A549 (cell line): ENCODE measurements around the gene CUX1. TPM values are rescaled to one million over a fixed set of nuclear protein-coding genes. Genes with fewer than 3 reads are reported as not detected.
A peak's percentile ranks its signal among the peaks of the same experiment; 100 is the strongest.

Experiments used
- ATAC-seq, 2 experiments: fragments of 200-7000 bp in 1 of 2; fragments of >200 bp in 1 of 2; cut with Nextera tagmentation in 1 of 2; cut with Tn5 transposase in 1 of 2; 3 replicates each; pipeline versions ENCODE4 v1.8.0 to v1.9.1; 2018 to 2020; ENCODE audit warnings: mild to moderate bottlenecking in 1 of 2, moderate library complexity in 1 of 2
- CTCF ChIA-PET: fragments of 300-600 bp; sonication (Branson Sonifier 250); formaldehyde crosslinking; extraction: SDS; loops from one replicate; lab custom pipeline; 2021; ENCODE audit warnings: antibody characterized with exemption, inconsistent platforms; lab: Yijun Ruan, JAX
- POLR2A ChIA-PET: fragments of 350-600 bp; formaldehyde crosslinking; extraction: SDS; loops from one replicate; lab custom pipeline; 2021; ENCODE audit warnings: antibody characterized with exemption, inconsistent platforms; lab: Yijun Ruan, JAX
- DNase-seq, 2 experiments: peaks; one replicate each; pipeline versions ENCODE4 v3.0.0 to v3.0.0-alpha.2; 2011 to 2016; ENCODE audit warnings: low read depth in 1 of 2, low spot score in 1 of 2
- FAIRE-seq: peaks from 2 replicates; lab custom pipeline; 2011; peaks lifted over from hg19 to GRCh38; lab: Jason Lieb, UNC
- H3K27ac ChIP-seq, 2 experiments: fragments of >200 bp; sonication (Bioruptor Twin); formaldehyde crosslinking; 3 replicates each; pipeline ENCODE4 v1.5.1; 2016 to 2017
- H3K4me1 ChIP-seq: fragments of >200 bp; sonication (Bioruptor Twin); formaldehyde crosslinking; 3 replicates; pipeline ENCODE4 v1.6.1; 2016
- H3K4me2 ChIP-seq: fragments of >200 bp; sonication (Bioruptor Twin); formaldehyde crosslinking; 3 replicates; pipeline ENCODE4 v1.6.1; 2016
- H3K4me3 ChIP-seq: fragments of >200 bp; sonication (Bioruptor Twin); formaldehyde crosslinking; 3 replicates; pipeline ENCODE4 v1.5.1; 2016
- H3K9me3 ChIP-seq: fragments of >200 bp; sonication (Bioruptor Twin); formaldehyde crosslinking; 3 replicates; pipeline ENCODE4 v1.6.1; 2016
- CHD2 ChIP-seq: fragments of 150-350 bp; IDR thresholded peaks from 2 replicates; pipeline ENCODE4 v1.6.1; 2014; ENCODE audit warnings: low read length; ENCODE audit not compliant: partially characterized antibody
- EHF ChIP-seq: fragments of 250-450 bp; sonication (Bioruptor Pico); IDR thresholded peaks from 2 replicates; pipeline ENCODE4 v1.5.0; 2020; ENCODE audit warnings: mild to moderate bottlenecking
- EHMT2 ChIP-seq: fragments of 200-600 bp; sonication (generic); IDR thresholded peaks from 2 replicates; pipeline ENCODE4 v1.6.1; 2016; ENCODE audit warnings: antibody characterized with exemption, low read depth, mild to moderate bottlenecking, moderate library complexity
- FOSB ChIP-seq: fragments of 250-450 bp; sonication (Bioruptor Pico); IDR thresholded peaks from 2 replicates; pipeline ENCODE4 v1.5.0; 2020; ENCODE audit warnings: mild to moderate bottlenecking, moderate library complexity
- HEYL ChIP-seq: fragments of 250-450 bp; sonication (Bioruptor Pico); IDR thresholded peaks from 2 replicates; pipeline ENCODE4 v1.8.0; 2021; ENCODE audit warnings: mild to moderate bottlenecking, moderate library complexity
- JUN ChIP-seq, 2 experiments: fragments of >200 bp; sonication (Bioruptor Twin); formaldehyde crosslinking; IDR thresholded peaks; 2 replicates in 1 of 2; 3 replicates in 1 of 2; pipeline ENCODE4 v1.6.1; 2016 to 2017
- JUNB ChIP-seq: fragments of >200 bp; sonication (Bioruptor Twin); formaldehyde crosslinking; IDR thresholded peaks from 2 replicates; pipeline ENCODE4 v1.6.1; 2016
- MYC ChIP-seq: IDR thresholded peaks from 2 replicates; pipeline ENCODE4 v1.6.1; 2012; ENCODE audit warnings: mild to moderate bottlenecking, inconsistent platforms, low read length, improper control_type of control experiment, borderline replicate concordance
- NFE2L2 ChIP-seq: fragments of 150-350 bp; conservative IDR thresholded peaks from 2 replicates; pipeline ENCODE4 v1.6.1; 2014; ENCODE audit warnings: low read length
- RAD21 ChIP-seq, 2 experiments: fragments of >200 bp in 1 of 2; sonication (Bioruptor Twin) in 1 of 2; formaldehyde crosslinking in 1 of 2; IDR thresholded peaks in 1 of 2; conservative IDR thresholded peaks in 1 of 2; 2 replicates in 1 of 2; 3 replicates in 1 of 2; pipeline ENCODE4 v1.6.1; 2012 to 2018; ENCODE audit warnings: inconsistent platforms in 1 of 2
- RARB ChIP-seq: fragments of 250-450 bp; sonication (Bioruptor Pico); IDR thresholded peaks from 2 replicates; pipeline ENCODE4 v1.8.0; 2021; ENCODE audit warnings: mild to moderate bottlenecking, moderate library complexity
- RFX5 ChIP-seq: fragments of 450-650 bp; IDR thresholded peaks from 2 replicates; pipeline ENCODE4 v1.7.1; 2014; ENCODE audit warnings: antibody characterized with exemption, mild to moderate bottlenecking, moderate library complexity
- RNF2 ChIP-seq: fragments of 200-600 bp; sonication (generic); IDR thresholded peaks from 2 replicates; pipeline ENCODE4 v1.6.1; 2016; ENCODE audit warnings: low read depth, mild to moderate bottlenecking, antibody characterized with exemption, moderate library complexity, borderline replicate concordance
- ZC3H11A ChIP-seq: fragments of 450-650 bp; IDR thresholded peaks from 2 replicates; pipeline ENCODE4 v1.6.1; 2014; ENCODE audit warnings: antibody characterized with exemption, mild to moderate bottlenecking
- ZFP36 ChIP-seq: fragments of 450-650 bp; IDR thresholded peaks from 2 replicates; pipeline ENCODE4 v1.6.1; 2014; ENCODE audit warnings: borderline replicate concordance; ENCODE audit not compliant: partially characterized antibody
- ZNF302 ChIP-seq: fragments of 250-450 bp; sonication (Bioruptor Pico); IDR thresholded peaks from 2 replicates; pipeline ENCODE4 v1.9.0; 2021; ENCODE audit warnings: inconsistent platforms, mild to moderate bottlenecking, moderate library complexity
- WGBS: methylation state at CpG from one replicate; pipeline ENCODE4 v1.1.6; 2017; ENCODE audit errors: missing lambda C conversion rate; 5-methylcytosine and 5-hydroxymethylcytosine counted together
- polyA plus RNA-seq, 4 experiments: library from polyadenylated mRNA; depleted of rRNA in 3 of 4; stranded (reverse); fragments of >200 nt; fragmentation: RNase III in 1 of 4; extraction: RNeasy Plus Mini Kit Qiagen cat#74134 plus additional on column Dnase treatment in 1 of 4; gene quantifications; 2 replicates in 3 of 4; 3 replicates in 1 of 4; pipeline ENCODE4 v1.2.3, GENCODE V29; 2011 to 2017
- TF ChIP-seq, protein P1 (sequence below): fragments of 250-450 bp; sonication (Bioruptor Pico); IDR thresholded peaks from 2 replicates; pipeline ENCODE4 v1.5.0; 2020; ENCODE audit warnings: low read depth, mild to moderate bottlenecking, moderate library complexity
- TF ChIP-seq, protein P2 (sequence below): IDR thresholded peaks from 2 replicates; pipeline ENCODE4 v1.6.1; 2012
- TF ChIP-seq, protein P3 (sequence below): fragments of >200 bp; sonication (Bioruptor Twin); formaldehyde crosslinking; IDR thresholded peaks from 2 replicates; pipeline ENCODE4 v1.6.1; 2016
- TF ChIP-seq, protein P4 (sequence below): fragments of 450-650 bp; IDR thresholded peaks from 2 replicates; pipeline ENCODE4 v1.6.1; 2014; ENCODE audit warnings: antibody characterized with exemption
- TF ChIP-seq, protein P5 (sequence below): fragments of >200 bp; sonication (Bioruptor Twin); formaldehyde crosslinking; IDR thresholded peaks from 3 replicates; pipeline ENCODE4 v1.5.1; 2016

The CUX1 gene
- polyA plus RNA-seq, 2 of the 4 experiments (the other 2 are of a cell fraction) = 32.7 to 33.4 TPM

DNA sequence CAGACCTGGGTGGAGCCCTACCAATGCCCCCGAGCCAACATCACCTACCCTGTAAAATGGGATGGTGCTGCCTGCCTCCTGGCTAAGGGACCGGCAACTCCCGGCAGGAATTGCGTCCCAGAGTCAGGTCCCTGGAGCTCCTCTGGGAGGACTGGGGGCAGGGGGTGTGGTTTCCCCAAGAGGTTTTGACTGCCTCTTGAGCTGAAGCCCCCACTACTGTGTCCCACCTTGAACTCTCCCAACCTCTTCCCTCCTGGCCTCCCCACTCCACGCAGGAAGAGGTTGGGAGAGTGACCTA is 470.5 kb downstream of the CUX1 start:
- TF ChIP-seq, protein P1, sequence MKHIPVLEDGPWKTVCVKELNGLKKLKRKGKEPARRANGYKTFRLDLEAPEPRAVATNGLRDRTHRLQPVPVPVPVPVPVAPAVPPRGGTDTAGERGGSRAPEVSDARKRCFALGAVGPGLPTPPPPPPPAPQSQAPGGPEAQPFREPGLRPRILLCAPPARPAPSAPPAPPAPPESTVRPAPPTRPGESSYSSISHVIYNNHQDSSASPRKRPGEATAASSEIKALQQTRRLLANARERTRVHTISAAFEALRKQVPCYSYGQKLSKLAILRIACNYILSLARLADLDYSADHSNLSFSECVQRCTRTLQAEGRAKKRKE (CRISPR knock-in tag) = no peak
- no peak for TF ChIP-seq ZC3H11A
- no peak for TF ChIP-seq MYC
- no peak for TF ChIP-seq EHMT2
- TF ChIP-seq, protein P2, sequence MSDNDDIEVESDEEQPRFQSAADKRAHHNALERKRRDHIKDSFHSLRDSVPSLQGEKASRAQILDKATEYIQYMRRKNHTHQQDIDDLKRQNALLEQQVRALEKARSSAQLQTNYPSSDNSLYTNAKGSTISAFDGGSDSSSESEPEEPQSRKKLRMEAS = no peak
- TF ChIP-seq, protein P3, sequence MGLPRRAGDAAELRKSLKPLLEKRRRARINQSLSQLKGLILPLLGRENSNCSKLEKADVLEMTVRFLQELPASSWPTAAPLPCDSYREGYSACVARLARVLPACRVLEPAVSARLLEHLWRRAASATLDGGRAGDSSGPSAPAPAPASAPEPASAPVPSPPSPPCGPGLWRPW = no peak
- TF ChIP-seq JUNB = no peak
- no peak for TF ChIP-seq FOSB (CRISPR knock-in tag)
- TF ChIP-seq RAD21 (conservative IDR thresholded peaks at IDR 0.05 in 1 of 2, IDR thresholded peaks at IDR 0.05 in 1 of 2) = no peak
- TF ChIP-seq RARB (CRISPR knock-in tag) = no peak
- no peak for TF ChIP-seq EHF (CRISPR knock-in tag)
- TF ChIP-seq, protein P4, sequence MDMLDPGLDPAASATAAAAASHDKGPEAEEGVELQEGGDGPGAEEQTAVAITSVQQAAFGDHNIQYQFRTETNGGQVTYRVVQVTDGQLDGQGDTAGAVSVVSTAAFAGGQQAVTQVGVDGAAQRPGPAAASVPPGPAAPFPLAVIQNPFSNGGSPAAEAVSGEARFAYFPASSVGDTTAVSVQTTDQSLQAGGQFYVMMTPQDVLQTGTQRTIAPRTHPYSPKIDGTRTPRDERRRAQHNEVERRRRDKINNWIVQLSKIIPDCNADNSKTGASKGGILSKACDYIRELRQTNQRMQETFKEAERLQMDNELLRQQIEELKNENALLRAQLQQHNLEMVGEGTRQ = no peak
- no peak for TF ChIP-seq HEYL (CRISPR knock-in tag)
- no peak for TF ChIP-seq CHD2
- no peak for TF ChIP-seq RNF2
- TF ChIP-seq JUN (IDR thresholded peaks at IDR 0.05) = no peak
- TF ChIP-seq ZFP36 = no peak
- no peak for TF ChIP-seq NFE2L2
- TF ChIP-seq RFX5 = no peak
- TF ChIP-seq, all 56 proteins: peak for 0
- Histone ChIP-seq H3K4me3 (peak overlapping the region; percentile 76), H3K4me2 (peak overlapping the region; percentile 97), H3K27ac (peak overlapping the region; percentile 67 to 93), H3K4me1 (peaks cover 18% of the 10 kb centered on the region), H3K9me3 (no peaks in the 10 kb centered on the region)
- POLR2A ChIA-PET = no interaction called here
- FAIRE-seq (no peak), ATAC-seq (no peak), DNase-seq (no peak)
- 36% methylated on average over 5 of the region's 5 CpGs for WGBS
- CTCF ChIA-PET = interaction anchor here (0.6 to 4.2 kb wide), 6 partner anchors 9 to 745 kb away, joined by 3 to 22 read pairs (median 6); no protein-coding TSS in a partner anchor

DNA sequence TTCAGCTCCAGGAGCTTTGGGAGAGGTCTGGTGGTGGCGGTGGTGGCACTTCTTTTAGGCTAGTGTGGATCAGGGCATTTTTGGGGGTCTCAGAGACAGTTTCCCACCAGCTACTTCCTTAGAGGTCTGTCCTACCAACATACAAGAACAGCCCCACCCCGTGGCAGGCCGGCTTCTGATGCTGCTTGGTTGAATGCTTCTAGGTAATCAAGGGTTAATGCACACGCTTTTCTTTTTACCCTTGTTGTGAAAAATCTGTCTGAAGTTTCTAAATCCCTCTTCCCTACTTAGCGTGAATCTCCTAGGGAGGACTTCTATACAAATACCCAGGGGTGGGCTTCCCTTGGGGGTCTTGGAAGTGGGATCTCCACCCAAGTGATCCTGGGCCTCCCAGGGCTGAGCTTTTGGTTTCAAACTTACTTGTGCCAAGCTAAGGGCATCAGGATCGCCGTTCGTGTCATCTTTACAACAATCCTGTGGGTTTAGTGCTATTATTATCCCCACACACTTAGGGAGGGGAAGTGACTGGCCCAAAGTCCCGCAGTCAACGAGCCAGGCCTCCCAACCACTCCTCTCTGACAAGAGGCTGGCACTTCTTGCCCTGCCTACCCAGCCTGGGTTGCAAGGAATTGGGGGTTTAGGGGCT is 471.0 kb downstream of the CUX1 start:
- ChIA-PET CTCF (interaction anchor here (0.6 to 4.2 kb wide), 5 partner anchors 9 to 746 kb away, joined by 3 to 22 read pairs (median 9); no protein-coding TSS in a partner anchor), POLR2A (no interaction called here)
- ATAC-seq = peak in 1 of 2 experiments; percentile 3; a peak in 1 of 6 replicates
- WGBS = 43% methylated on average over 10 of the region's 10 CpGs
- Histone ChIP-seq H3K27ac (peak overlapping the region in 1 of 2 experiments; percentile 93; a peak in 3 of 6 replicates), H3K4me2 (peak overlapping the region; percentile 97), H3K9me3 (no peaks in the 10 kb centered on the region), H3K4me3 (peak overlapping the region; percentile 76)
- FAIRE-seq = no peak
- DNase-seq = no peak
- TF ChIP-seq NFE2L2 (no peak), ZFP36 (no peak), ZNF302 (CRISPR knock-in tag) (no peak)
- TF ChIP-seq, protein P4 = no peak
- TF ChIP-seq, protein P5, sequence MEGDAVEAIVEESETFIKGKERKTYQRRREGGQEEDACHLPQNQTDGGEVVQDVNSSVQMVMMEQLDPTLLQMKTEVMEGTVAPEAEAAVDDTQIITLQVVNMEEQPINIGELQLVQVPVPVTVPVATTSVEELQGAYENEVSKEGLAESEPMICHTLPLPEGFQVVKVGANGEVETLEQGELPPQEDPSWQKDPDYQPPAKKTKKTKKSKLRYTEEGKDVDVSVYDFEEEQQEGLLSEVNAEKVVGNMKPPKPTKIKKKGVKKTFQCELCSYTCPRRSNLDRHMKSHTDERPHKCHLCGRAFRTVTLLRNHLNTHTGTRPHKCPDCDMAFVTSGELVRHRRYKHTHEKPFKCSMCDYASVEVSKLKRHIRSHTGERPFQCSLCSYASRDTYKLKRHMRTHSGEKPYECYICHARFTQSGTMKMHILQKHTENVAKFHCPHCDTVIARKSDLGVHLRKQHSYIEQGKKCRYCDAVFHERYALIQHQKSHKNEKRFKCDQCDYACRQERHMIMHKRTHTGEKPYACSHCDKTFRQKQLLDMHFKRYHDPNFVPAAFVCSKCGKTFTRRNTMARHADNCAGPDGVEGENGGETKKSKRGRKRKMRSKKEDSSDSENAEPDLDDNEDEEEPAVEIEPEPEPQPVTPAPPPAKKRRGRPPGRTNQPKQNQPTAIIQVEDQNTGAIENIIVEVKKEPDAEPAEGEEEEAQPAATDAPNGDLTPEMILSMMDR = peak; percentile 12; the same call in 1 of the 3 replicates
- TF ChIP-seq, all 56 proteins: peak for 1
- peaks cover 18% of the 10 kb centered on the region for H3K4me1 ChIP-seq
